Testis (tissue), 3 donors: ENCODE measurements around the gene ATP4B. TPM values are rescaled to one million over a fixed set of nuclear protein-coding genes. Genes with fewer than 3 reads are reported as not detected.

ENCODE experiments used
- DNase-seq: peaks from one replicate; pipeline ENCODE4 v3.0.0-alpha.2; 2019
- H3K27ac ChIP-seq, 2 donors: fragments of 200-600 bp; sonication (generic); one replicate each; pipeline ENCODE4 v1.5.1; 2019
- H3K27me3 ChIP-seq: fragments of 200-600 bp; sonication (generic); one replicate; pipeline ENCODE4 v1.5.1; 2019
- H3K36me3 ChIP-seq: fragments of 200-600 bp; sonication (generic); one replicate; pipeline ENCODE4 v1.5.1; 2017; ENCODE audit warnings: low read depth; ENCODE audit errors: missing control alignments
- H3K4me1 ChIP-seq: fragments of 200-600 bp; sonication (generic); one replicate; pipeline ENCODE4 v1.5.1; 2019
- H3K4me3 ChIP-seq, 2 donors: fragments of 200-600 bp; sonication (generic); one replicate each; pipeline ENCODE4 v1.5.1; 2017 to 2019
- H3K9me3 ChIP-seq: fragments of 200-600 bp; sonication (generic); one replicate; pipeline ENCODE4 v1.5.1; 2017
- POLR2A ChIP-seq: fragments of 450-650 bp; IDR thresholded peaks from one replicate; pipeline ENCODE4 v1.6.1; 2017; ENCODE audit warnings: antibody characterized with exemption, mild to moderate bottlenecking, moderate library complexity
- WGBS, 2 donors: methylation state at CpG; one replicate each; pipeline ENCODE4 v1.1.5; 2018; 5-methylcytosine and 5-hydroxymethylcytosine counted together
- intact Hi-C: fragments of 100-400 bp; cut with DNase I; formaldehyde crosslinking; loops from one replicate; pipeline ENCODE4 v1.15.1; 2023; ENCODE audit warnings: low total_unique reads
- polyA plus RNA-seq: library from polyadenylated mRNA; stranded (reverse); fragments of 350-450 nt; fragmentation: Illumina TruSeq; extraction: RNeasy Lipid Tissue Mini Kit (QIAGEN cat#74804); gene quantifications from one replicate; pipeline ENCODE4 v1.2.3, GENCODE V29; 2014; ENCODE audit warnings: low read depth, low replicate concordance; ENCODE audit not compliant: insufficient read depth
- total RNA-seq, 2 donors: library from RNA; depleted of rRNA; stranded (reverse); fragments of >200 nt; gene quantifications; one replicate each; pipeline ENCODE4 v1.2.3, GENCODE V29; 2016
- TF ChIP-seq, protein P1 (sequence below), 3 experiments: fragments of 450-650 bp in 2 of 3; fragments of 200-600 bp in 1 of 3; sonication (generic) in 1 of 3; IDR thresholded peaks; one replicate each; pipeline ENCODE4 v1.5.1; 2016 to 2019; ENCODE audit warnings: antibody characterized with exemption in 3 of 3, mild to moderate bottlenecking in 2 of 3, moderate library complexity in 1 of 3

Gene ATP4B
- total and polyA plus RNA-seq, 3 donors from 2014 or later, result not detected

DNA sequence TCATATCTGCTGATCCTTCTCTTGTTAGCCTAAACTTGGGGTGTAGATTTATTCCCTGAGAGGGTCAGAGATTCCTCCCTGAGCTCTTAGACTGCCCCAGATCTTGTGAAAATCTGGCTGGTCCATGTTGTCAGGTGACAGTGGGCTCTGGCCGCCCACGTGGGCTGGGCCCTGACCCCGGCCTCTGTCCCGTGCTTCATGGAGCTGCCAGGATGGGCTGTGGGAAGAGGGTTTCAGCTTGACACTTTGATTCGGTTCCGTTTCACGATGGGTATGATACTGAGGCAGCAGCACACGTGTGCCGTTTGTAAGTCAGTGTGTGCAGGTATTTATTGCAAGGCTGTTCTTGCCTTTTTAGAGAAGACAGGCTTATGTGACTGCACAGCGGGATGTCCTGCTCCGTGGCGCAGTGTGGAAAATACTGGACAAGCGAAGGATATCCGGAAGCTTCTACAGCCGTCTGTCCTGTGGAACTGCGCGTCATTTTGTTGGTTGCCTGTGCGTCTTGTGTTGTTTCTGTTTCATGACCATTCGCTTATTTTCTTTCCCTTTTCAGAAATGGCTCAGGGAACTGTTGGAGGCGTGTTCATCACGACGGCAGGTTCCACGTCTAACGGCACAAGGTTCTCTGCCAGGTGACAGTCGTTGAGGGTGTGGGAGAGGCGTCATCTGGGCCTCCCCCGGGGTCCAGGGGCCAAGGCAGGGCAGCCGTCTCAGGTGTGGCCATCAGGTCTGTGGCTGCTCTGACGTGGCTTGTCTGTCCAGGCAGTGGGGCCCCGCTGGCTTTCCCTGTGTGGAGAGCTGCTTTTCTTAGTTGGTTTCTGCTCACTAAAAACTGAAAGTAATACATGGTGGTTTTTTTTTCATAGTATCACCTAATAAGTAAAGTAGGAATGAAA lies 20.5 kb downstream of the ATP4B start:
- H3K4me3 ChIP-seq, result no peak overlapping the region
- 92% methylated on average over 18 to 30 of the region's 30 CpGs for WGBS, 2 donors
- no peaks in the 10 kb centered on the region for H3K36me3 ChIP-seq
- no peaks in the 10 kb centered on the region for H3K9me3 ChIP-seq
- H3K4me1 ChIP-seq, result no peaks in the 10 kb centered on the region
- no peaks in the 10 kb centered on the region for H3K27me3 ChIP-seq
- no peak for DNase-seq
- TF ChIP-seq, protein P1, sequence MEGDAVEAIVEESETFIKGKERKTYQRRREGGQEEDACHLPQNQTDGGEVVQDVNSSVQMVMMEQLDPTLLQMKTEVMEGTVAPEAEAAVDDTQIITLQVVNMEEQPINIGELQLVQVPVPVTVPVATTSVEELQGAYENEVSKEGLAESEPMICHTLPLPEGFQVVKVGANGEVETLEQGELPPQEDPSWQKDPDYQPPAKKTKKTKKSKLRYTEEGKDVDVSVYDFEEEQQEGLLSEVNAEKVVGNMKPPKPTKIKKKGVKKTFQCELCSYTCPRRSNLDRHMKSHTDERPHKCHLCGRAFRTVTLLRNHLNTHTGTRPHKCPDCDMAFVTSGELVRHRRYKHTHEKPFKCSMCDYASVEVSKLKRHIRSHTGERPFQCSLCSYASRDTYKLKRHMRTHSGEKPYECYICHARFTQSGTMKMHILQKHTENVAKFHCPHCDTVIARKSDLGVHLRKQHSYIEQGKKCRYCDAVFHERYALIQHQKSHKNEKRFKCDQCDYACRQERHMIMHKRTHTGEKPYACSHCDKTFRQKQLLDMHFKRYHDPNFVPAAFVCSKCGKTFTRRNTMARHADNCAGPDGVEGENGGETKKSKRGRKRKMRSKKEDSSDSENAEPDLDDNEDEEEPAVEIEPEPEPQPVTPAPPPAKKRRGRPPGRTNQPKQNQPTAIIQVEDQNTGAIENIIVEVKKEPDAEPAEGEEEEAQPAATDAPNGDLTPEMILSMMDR (IDR thresholded peaks at IDR 0.05), result no peak
- no peak for TF ChIP-seq POLR2A
- intact Hi-C loops, result no loop called here
- H3K27ac ChIP-seq, result no peak overlapping the region

DNA sequence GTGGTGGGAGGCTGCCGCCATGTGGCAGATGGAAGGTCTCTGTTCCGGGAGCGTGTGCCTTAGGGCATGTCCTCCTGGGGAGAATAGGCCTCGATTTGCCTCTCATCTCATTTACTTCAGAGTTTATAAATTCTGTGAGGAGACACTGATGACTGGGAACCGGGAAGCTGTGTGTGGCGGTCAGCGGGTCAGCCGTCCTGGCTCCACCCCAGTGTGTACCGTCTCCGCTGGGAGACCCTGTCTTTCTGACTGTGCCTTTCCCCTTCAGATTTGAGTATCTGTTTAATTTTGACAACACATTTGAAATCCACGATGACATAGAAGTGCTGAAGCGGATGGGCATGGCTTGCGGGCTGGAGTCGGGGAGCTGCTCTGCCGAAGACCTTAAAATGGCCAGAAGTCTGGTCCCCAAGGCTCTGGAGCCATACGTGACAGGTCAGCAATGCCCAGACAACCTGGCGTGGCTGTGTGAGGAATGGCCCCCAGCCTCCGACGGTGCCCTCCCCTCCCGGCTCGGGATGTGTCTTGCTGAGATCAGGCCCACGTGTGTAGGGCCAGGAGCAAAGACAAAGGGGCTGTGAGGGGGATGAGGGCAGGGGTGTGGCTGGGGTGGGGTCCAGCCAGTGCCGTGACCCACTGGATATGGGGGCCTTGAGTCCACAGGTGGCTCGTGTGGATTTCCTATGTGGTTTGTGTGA lies 21.6 kb downstream of the ATP4B start:
- TF ChIP-seq, protein P1 (IDR thresholded peaks at IDR 0.05), result no peak
- no peak for TF ChIP-seq POLR2A
- no peaks in the 10 kb centered on the region for H3K36me3 ChIP-seq
- no peak overlapping the region for H3K4me3 ChIP-seq
- intact Hi-C loops, result no loop called here
- WGBS, 2 donors, result 96 to 98% methylated on average over 20 to 24 of the region's 24 CpGs
- no peak overlapping the region for H3K27ac ChIP-seq
- DNase-seq, result no peak
- H3K27me3 ChIP-seq, result no peaks in the 10 kb centered on the region
- no peaks in the 10 kb centered on the region for H3K4me1 ChIP-seq
- no peaks in the 10 kb centered on the region for H3K9me3 ChIP-seq

DNA sequence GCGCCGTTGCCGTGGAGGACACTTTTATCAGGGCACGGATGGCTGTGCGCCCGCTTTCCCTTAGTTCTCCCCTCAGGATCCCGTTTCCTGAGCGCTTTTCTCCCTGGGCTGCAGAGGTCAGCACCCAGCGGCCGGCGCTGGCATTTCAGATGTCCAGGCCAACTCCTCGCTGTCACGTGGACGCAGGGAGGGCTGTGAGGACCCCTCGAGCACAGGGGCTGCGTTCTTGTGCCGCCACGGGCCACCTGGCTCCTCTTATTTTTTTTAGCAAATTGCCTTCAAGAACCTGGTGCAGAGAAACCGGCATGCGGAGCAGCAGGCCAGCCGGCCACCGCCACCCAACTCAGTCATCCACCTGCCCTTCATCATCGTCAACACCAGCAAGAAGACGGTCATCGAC lies 22.3 kb downstream of the ATP4B start:
- no peak for TF ChIP-seq POLR2A
- TF ChIP-seq, protein P1 (IDR thresholded peaks at IDR 0.05), result no peak
- Histone ChIP-seq H3K27me3 (no peaks in the 10 kb centered on the region), H3K4me3 (no peak overlapping the region), H3K4me1 (no peaks in the 10 kb centered on the region), H3K27ac (no peak overlapping the region), H3K36me3 (no peaks in the 10 kb centered on the region), H3K9me3 (no peaks in the 10 kb centered on the region)
- intact Hi-C loops, result no loop called here
- WGBS, 2 donors, result 97% methylated on average over 25 of the region's 25 CpGs
- no peak for DNase-seq

DNA sequence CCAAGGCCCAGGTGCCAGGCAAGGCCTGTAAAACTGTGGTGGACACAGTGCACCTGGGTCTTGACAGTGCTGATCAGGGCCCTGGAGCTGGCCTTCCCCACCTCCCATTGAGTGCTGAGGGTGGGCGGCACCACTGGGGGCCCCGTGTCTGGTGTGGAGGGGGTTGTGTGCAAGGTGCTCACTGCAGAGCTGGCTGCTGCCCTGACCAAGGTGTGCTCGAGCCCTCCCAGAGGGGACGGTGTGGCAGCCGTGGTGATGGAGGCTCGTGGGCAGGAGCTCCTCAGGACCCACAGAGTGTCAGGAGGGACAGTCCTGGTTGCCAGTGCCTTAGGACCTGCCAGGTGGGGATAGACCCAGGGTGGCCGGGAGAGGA lies 23.0 kb downstream of the ATP4B start:
- Histone ChIP-seq H3K36me3 (no peaks in the 10 kb centered on the region), H3K27me3 (no peaks in the 10 kb centered on the region), H3K9me3 (no peaks in the 10 kb centered on the region), H3K4me3 (no peak overlapping the region), H3K4me1 (no peaks in the 10 kb centered on the region), H3K27ac (no peak overlapping the region)
- WGBS, 2 donors, result 96% methylated on average over 7 of the region's 7 CpGs; no CpG with 5 or more reads in 1 of the 2 donors
- intact Hi-C loops, result no loop called here
- TF ChIP-seq, protein P1 (IDR thresholded peaks at IDR 0.05), result no peak
- TF ChIP-seq POLR2A, result no peak
- no peak for DNase-seq
